NAMALWA (cell line): ENCODE data around the gene ECM1.

Experiments used
- DNase-seq: peaks from one replicate; pipeline ENCODE4 v3.0.0-alpha.2; 2015; ENCODE audit warnings: low spot score

Gene ECM1

GRCh38 chr1:150507912-150508864, at the start of gene ECM1:
TSS of gene ECM1 (plus strand) at chr1:150508109. CDS start at chr1:150508210, 101 bp downstream.
- no peak for DNase-seq

DNA sequence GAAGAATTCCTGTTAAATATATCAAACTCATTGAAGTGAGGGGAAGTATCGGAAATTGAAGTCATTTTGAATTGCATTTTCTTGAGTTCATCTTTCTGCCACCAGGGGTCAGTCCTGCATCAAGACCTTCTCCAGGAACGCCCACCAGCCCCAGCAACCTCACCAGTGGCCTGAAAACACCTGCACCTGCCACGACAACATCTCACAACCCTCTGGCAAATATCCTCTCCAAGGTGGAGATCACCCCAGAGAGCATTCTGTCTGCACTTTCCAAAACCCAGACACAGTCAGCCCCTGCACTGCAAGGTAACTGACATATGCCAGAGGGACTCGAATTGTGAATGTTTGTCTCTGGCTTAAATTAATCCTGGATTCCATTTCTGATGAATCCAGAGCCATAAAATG, 43.5 kb upstream of the ECM1 start:
- DNase-seq = peak; percentile 87

GRCh38 chr1:150466964-150467363, 40.9 kb upstream of the ECM1 start:
- DNase-seq = no peak

DNA sequence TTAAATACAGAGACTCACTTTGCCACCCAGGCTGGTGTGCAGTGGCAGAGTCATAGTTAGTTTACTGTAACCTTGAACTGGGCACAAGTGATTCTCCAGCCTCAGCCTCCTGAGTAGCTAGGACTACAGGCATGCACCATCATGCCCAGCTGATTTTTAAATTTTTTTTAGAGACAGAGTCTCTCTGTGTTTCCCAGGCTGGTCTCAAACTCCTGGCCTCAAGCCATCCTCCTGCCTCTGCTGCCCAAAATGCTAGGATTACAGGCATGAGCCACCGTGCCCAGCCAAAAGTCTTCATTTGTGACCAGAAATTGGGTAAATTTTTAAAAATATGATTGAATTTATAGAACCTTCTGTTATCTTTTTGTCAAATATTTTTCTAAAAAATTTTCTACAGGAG, 38.6 kb upstream of the ECM1 start:
- no peak for DNase-seq

DNA sequence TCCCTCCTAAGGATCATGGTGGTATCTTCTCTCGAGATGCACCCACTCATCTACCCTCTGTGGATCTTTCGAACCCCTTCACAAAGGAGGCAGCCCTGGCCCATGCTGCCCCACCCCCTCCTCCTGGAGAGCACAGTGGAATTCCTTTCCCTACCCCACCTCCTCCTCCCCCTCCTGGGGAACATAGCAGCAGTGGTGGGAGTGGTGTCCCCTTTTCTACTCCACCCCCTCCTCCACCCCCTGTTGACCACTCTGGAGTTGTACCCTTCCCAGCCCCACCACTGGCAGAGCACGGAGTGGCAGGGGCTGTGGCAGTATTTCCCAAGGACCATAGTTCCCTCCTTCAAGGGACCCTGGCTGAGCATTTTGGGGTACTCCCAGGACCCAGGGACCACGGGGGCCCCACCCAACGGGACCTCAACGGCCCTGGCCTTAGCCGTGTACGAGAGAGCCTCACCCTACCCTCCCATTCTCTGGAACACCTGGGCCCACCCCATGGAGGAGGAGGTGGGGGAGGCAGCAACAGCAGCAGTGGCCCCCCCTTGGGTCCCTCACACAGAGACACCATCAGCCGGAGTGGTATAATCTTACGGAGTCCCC, 35.2 kb upstream of the ECM1 start:
- DNase-seq = no peak

DNA sequence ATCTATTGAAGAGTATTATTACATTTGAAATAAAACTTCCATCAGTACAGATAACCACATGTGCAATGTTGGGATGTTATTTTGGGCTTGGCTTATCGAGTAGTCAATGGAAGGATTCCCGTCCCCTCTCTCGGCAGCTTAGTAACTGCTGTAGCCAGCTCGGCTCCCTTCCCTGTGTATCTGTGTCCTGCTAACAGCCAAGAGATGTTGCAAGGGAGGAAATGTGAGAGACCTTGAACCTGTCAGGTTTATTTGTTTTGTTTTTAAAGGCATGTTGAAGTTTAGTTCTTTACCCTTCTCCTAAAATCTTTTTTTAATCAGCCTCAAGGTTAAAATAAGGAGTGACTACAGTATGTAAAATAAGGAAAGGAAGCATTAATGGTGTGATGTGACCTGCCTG, 34.2 kb upstream of the ECM1 start:
- DNase-seq = no peak

DNA sequence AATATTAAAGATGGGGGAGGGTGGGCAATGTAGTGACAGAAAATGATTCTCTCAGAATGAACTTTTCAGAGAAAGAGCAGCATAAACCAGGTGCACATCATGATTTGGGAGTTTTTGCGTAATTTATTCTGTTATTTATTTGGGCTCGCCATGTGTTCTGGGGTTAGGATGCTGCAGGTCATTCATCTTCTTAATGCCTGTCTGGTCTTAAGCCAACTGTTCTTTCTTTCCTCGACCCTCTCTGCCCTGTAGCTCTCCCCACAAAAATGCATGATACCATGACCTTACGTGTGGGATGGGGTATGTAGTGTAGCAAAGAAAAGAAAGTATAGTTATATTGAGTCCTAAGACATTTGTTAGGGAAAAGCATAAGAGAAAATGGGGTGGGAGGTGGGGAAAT, 33.0 kb upstream of the ECM1 start:
- DNase-seq = no peak

DNA sequence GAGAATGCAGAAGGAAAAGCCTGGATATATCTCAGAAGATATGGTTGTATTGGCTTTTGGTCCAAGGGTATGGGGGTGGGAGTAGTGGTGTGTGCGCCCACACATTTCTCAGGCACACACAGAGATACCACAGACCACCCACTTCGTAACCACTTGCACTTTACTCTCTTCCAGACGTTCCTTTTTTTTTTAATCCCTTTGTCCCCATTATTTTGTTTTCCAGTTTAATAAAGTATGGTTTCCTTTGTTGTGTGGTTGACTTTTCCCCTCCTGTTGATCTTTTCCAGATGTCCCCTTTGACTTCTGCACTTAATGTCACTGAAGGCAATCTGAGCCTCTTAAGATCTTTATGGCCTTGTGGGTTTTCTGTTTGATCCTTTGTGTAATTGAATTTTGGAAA, 31.2 kb upstream of the ECM1 start:
- DNase-seq = no peak

DNA sequence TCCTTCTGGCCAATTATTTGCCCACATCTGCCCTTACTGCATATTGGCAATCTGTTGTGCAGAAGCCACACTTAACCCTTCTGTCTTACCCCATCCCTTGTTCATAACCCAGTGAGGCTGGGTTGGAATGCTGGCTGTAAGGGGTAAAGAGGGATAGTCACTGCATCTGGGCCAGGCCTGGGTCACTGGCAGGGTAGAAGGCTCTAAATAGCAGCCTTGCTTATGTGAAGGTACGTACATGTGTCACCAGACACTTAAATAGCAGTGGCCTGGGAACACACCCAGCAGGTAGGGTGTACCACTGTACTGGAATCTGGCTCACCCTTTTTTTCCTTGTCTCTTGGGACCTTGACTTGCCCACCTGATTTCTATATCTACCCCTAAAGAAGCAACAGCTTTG, 30.6 kb upstream of the ECM1 start:
- no peak for DNase-seq

DNA sequence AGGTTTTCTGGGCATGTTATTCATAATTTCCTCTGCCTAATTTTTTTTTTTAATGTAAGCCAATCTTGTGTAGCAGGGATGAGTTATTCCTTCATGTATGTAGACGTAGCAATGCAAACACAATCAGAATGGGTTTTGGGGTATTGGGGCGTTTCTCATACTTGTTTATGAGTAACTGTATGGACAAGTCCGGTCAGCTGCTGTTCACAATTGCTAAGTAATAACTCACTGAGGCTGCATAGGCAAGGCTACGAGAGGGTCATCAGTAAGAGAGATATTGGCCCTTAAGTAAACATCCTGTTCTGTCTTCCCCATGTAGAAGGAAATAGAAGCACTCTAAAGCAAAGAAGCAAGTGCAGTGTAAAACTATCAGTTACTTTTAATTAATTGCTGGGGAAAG, 30.2 kb upstream of the ECM1 start:
- DNase-seq = no peak

GRCh38 chr1:150479370-150479769, 28.5 kb upstream of the ECM1 start:
- DNase-seq = no peak

DNA sequence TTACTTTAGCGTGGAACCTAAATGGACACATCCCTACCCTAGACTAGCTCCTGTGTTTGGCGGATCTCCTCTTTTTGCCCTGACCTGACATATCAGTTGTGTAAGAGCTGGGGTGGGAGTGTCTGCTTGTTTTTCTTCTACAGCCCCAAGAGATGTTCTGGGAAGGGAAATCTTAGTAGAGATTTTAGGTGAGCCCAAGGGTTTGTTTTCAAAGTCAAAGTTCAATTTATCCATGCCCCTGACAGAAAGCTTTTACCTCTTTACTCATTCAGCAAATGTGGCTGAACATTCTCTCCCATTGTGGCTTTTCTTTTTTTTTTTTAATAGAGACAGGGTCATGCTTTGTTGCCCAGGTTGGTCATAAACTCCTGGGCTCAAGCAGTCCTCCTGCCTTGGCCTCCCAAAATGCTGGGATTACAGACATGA, 28.0 kb upstream of the ECM1 start:
- DNase-seq = no peak

- no peak for DNase-seq
Measured at GRCh38 chr1:150484431-150484830, 23.5 kb upstream of the ECM1 start.

DNA sequence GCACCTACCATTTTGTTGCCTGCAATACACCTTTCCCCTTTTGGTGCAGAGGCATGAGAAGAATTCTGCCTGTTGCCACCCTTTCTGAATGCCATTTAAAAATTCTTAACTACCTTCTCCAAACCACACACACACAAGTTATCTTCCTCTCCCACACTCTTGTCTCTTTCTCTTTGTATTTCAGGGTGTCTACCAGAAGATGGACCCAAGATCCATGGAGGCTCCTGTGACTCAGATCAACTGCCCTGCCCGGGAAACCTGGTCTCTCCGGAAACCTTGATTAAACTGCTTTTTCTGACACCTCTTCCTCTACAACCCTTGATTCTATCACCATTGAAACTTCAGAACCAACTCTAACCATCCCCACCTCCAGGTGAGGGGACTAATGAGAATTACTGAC, 23.0 kb upstream of the ECM1 start:
- DNase-seq = no peak

DNA sequence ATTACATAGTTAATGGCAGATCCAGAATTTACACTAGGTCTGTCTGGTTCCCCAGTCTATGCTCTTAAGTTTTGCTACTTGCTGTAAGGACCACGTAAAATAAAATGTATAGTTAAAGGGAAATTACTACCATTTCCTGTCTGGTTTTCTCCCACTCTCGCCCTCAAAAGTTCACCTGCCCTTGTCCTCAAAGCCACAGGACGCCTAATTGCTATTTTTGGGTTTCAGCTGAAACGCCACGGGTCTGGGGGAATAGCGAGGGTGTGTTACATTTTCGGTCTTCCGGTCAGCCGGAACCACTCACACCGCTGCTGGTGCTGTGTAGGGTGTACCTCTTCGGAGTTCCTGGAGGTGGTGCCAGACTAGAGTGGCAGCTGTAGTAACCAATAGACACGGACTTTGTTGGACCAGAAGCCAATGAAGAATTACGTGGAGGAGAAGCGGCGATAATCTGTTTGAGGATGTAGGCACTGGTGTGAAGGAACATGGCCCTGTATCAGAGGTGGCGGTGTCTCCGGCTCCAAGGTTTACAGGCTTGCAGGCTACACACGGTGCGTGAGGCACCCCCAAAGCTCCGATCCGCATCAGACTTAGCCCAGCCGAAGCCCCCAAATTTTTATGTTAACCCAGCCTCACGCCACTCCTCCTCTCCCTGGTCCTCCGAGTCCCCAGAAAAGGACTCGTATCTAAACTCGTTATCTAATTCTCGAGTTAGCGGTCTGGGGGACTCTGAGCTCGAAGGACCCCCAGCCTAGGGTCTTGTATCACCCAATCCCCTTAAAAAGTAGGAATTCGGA, 20.7 kb upstream of the ECM1 start, which contains the start of gene TARS2:
TARS2 (plus strand) TSS at position 454 of the 797 bp plus-strand sequence; CDS start at position 486, 32 bp downstream.
- DNase-seq = peak; percentile 100

DNA sequence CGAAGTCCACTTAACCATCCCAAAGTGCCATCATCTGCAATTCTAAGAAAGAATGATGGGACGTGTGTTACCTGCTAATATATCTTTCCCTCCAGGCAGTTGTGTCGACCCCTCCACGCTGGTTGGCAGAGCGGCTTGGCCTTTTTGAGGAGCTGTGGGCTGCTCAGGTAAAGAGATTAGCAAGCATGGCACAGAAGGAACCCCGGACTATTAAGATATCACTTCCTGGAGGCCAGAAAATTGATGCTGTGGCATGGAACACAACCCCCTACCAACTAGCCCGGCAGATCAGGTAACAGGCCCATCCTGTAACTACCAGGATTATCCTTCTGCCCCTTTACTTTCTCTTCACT, 20.2 kb upstream of the ECM1 start:
- DNase-seq = peak; percentile 43

DNA sequence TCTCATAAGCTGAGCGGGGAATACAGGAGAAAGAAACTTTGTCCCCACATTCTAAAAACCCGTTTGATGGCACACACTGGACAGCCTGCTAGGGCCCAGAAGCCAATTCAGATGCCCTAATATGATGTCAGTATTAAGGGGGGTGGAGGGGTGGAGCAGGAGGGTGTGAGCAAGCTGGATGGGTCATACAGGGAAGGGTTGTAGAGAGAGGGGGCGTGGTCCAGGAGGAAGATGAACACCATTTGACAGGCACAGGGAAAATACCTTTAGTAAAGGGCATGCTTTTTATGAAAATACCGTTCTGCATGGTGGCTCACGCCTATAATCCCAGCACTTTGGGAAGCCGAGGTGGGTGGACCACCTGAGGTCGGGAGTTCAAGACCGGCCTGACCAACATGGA, 14.7 kb upstream of the ECM1 start:
- no peak for DNase-seq

DNA sequence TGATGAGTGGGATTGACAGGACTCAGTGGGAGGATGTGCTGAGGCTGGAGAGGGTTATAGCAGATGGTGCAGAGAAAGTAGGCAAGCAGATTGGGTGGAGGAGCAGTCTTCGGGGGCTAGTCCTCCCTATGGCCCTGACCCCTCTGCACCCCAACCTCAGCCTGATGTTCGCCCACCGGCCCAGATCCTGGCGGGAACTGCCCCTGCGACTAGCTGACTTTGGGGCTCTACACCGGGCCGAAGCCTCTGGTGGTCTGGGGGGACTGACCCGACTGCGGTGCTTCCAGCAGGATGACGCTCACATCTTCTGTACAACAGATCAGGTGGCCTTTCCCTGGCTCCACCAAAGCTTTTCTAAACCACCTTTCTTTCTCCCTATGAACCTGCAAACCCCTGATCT, 9.6 kb upstream of the ECM1 start:
- no peak for DNase-seq

DNA sequence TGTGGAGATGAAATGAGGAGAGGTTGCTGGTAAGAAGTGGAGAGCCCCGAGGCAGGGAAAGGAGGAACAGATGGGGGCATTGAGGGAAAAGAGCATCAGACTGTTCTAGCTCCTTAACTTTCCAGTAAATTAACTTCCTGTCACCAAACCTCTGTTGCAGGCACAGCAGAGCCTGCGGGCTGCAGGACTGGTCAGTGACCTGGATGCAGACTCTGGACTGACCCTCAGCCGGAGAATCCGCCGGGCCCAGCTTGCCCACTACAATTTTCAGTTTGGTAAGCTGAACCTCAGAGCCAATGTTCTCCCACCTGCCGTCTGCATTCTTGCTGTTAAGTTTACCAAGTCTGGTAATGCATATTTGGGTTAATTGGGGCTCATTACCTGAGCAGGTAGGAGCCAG, 2.5 kb upstream of the ECM1 start:
- no peak for DNase-seq

DNA sequence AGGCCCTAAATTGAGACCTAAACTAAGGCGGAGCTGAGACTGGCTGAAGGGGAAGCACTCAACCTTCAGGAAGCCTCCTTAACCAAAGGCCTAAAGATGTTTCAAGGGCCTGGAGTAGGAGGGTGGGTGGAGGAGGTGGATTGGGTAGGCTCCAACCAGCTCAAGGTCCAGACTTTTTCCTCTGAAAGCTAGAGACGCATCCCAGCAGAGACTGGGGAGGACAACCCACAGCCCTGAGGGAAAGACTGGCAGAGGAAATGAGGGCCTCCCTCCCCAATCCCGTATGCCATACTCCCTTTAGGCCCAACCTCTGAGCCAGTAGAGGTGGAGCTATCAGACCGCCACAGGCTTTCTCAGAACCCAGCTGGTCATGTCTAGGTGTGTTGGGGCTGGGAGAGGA, 1.1 kb downstream of the ECM1 start:
- DNase-seq = no peak

- DNase-seq = no peak
Measured at GRCh38 chr1:150511551-150511950, 3.6 kb downstream of the ECM1 start.

DNA sequence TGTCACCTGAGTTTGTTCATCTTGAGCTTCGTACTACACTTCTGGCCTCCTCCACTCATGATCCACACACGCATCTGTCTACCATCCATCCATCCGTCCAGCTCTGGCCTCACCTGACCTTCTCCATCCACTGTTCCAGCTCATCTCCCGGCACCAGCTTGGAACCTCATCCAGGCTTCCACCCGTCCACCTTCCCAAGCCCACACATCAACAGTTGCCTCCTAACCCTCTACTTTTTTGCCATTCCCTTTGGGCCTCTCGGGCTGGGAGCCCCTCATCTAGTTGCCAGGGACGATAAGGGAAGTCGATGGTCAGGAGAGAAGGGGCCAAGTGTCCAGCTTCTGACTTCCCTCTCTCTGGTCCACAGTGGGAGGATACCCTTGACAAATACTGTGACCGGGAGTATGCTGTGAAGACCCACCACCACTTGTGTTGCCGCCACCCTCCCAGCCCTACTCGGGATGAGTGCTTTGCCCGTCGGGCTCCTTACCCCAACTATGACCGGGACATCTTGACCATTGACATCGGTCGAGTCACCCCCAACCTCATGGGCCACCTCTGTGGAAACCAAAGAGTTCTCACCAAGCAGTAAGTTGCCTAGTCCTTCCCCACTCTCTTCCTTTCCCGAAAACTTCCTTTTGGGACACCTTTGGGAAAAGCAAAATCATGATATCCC, 4.2 kb downstream of the ECM1 start:
- no peak for DNase-seq
